DOHH2 (cell line): ENCODE data around the gene SCNN1B.
"Not testable (repeated sequence)": the region's sequence is repeated elsewhere in the genome, so short reads cannot be mapped to it uniquely, and the experiment has no call there.

Source experiments
- CTCF ChIP-seq: fragments of 200-600 bp; sonication (generic); IDR thresholded peaks from one replicate; pipeline ENCODE4 v1.5.1; 2014; ENCODE audit warnings: antibody characterized with exemption, mild to moderate bottlenecking, low read depth, low read length; ENCODE audit not compliant: poor library complexity, severe bottlenecking
- EZH2phosphoT487 ChIP-seq: fragments of 200-600 bp; sonication (generic); IDR thresholded peaks from 2 replicates; pipeline ENCODE4 v1.6.1; 2017; ENCODE audit warnings: borderline replicate concordance, mild to moderate bottlenecking, antibody characterized with exemption, low read length, moderate library complexity, mixed read lengths

- not testable (repeated sequence) for TF ChIP-seq CTCF, EZH2phosphoT487
These were observed 48.5 kb upstream of the SCNN1B start for GRCh38 chr16:23253650-23254049.
